Left cardiac atrium (tissue), 4 donors: ENCODE measurements around the gene CACNA1G. TPM values are rescaled to one million over a fixed set of nuclear protein-coding genes. Genes with fewer than 3 reads are reported as not detected.

Experiments
- ATAC-seq, 2 donors: fragments of 200-7000 bp; cut with Tn5 transposase; one replicate each; pipeline ENCODE4 v1.9.1; 2020; ENCODE audit warnings: mild to moderate bottlenecking in 2 of 2, moderate library complexity in 2 of 2
- DNase-seq: peaks from one replicate; pipeline ENCODE4 v3.0.0-alpha.2; 2020
- intact Hi-C, 2 donors: fragments of 100-400 bp; cut with DNase I; formaldehyde crosslinking; loops; one replicate each; pipeline versions ENCODE4 v1.14.1 to v1.15.1; 2022 to 2023
- total RNA-seq, 2 donors: library from RNA; stranded (reverse); fragmentation: NEBNext Ultra II Directional; extraction: Animal tissue kit (Norgen Biotek cat#: 25700); gene quantifications; one replicate each; pipeline ENCODE4 v1.2.1, GENCODE V29; 2021
- donor health status: DM: no; HTN: yes; CAD: no.
- donor health status: DM: no; HTN: yes; CAD: no; lungs with severe emphysema.
- donor health status: DM: yes; HTN: yes; CAD: no.
- donor health status: Dilated cardiomyopathy.

The CACNA1G gene
- total RNA-seq, 2 donors from 2014 or later: 5.7 to 6.9 TPM

GRCh38 chr17:50542795-50543774, 17.4 kb upstream of the CACNA1G start:
- intact Hi-C loops: loop anchor here (10.0 kb wide), 3 partner anchors 58 to 412 kb away; no protein-coding TSS in a partner anchor
- no peak for ATAC-seq
- no peak for DNase-seq

- intact Hi-C loops: loop anchor here (10.0 kb wide), 3 partner anchors 60 to 410 kb away; no protein-coding TSS in a partner anchor
- DNase-seq (no peak), ATAC-seq (no peak)
Measured at GRCh38 chr17:50544516-50544915, 16.0 kb upstream of the CACNA1G start.

GRCh38 chr17:50545311-50545710, 15.2 kb upstream of the CACNA1G start:
- ATAC-seq: no peak
- no peak for DNase-seq
- intact Hi-C loops: loop anchor here (5.0 to 10.0 kb wide), 7 partner anchors 61 to 409 kb away; no protein-coding TSS in a partner anchor

GRCh38 chr17:50546701-50547034, 13.8 kb upstream of the CACNA1G start:
- no peak for DNase-seq
- ATAC-seq: no peak
- intact Hi-C loops: loop anchor here (5.0 to 10.0 kb wide), 7 partner anchors 62 to 408 kb away; no protein-coding TSS in a partner anchor

- ATAC-seq (peak; percentile 90), DNase-seq (peak; percentile 93)
- intact Hi-C loops: loop anchor here (5.0 to 10.0 kb wide), 7 partner anchors 62 to 408 kb away; no protein-coding TSS in a partner anchor
Measured at GRCh38 chr17:50547035-50547735, 13.3 kb upstream of the CACNA1G start, which contains the start of gene SPATA20. Gene SPATA20, plus strand, starts transcription at chr17:50547174. Its CDS starts 35 bp downstream, at chr17:50547209.

GRCh38 chr17:50547736-50548083, 12.8 kb upstream of the CACNA1G start:
- ATAC-seq: peak in 1 of 2 donors; percentile 6
- intact Hi-C loops: loop anchor here (5.0 to 10.0 kb wide), 7 partner anchors 63 to 407 kb away; no protein-coding TSS in a partner anchor
- DNase-seq: no peak

- ATAC-seq: no peak
- intact Hi-C loops: loop anchor here (5.0 to 10.0 kb wide), 7 partner anchors 64 to 406 kb away; no protein-coding TSS in a partner anchor
- no peak for DNase-seq
Measured at GRCh38 chr17:50548831-50549230, 11.7 kb upstream of the CACNA1G start.

- no peak for DNase-seq
- intact Hi-C loops: loop anchor here (5.0 to 10.0 kb wide), 7 partner anchors 65 to 405 kb away; no protein-coding TSS in a partner anchor
- ATAC-seq: no peak
Measured at GRCh38 chr17:50549256-50549941, 11.1 kb upstream of the CACNA1G start.

- intact Hi-C loops: loop anchor here (1.0 to 10.0 kb wide), 9 partner anchors 62 to 405 kb away; no protein-coding TSS in a partner anchor
- DNase-seq: no peak
- ATAC-seq: no peak
Measured at GRCh38 chr17:50549969-50550368, 10.5 kb upstream of the CACNA1G start.

- DNase-seq: peak; percentile 87
- intact Hi-C loops: loop anchor here in 1 of 2 donors (1.0 to 5.0 kb wide), 2 partner anchors 61 to 75 kb away; no protein-coding TSS in a partner anchor
- peak; percentile 64 to 72 for ATAC-seq
Measured at GRCh38 chr17:50550661-50551432, 9.7 kb upstream of the CACNA1G start.

- ATAC-seq (no peak), DNase-seq (no peak)
- intact Hi-C loops: loop anchor here in 1 of 2 donors (5.0 kb wide), 1 partner anchor 61 kb away; no protein-coding TSS in a partner anchor
Measured at GRCh38 chr17:50551433-50551815, 9.1 kb upstream of the CACNA1G start.

GRCh38 chr17:50551884-50552283, 8.6 kb upstream of the CACNA1G start:
- no peak for ATAC-seq
- no peak for DNase-seq
- intact Hi-C loops: loop anchor here in 1 of 2 donors (5.0 kb wide), 1 partner anchor 60 kb away; no protein-coding TSS in a partner anchor

- ATAC-seq: no peak
- DNase-seq: no peak
- intact Hi-C loops: loop anchor here in 1 of 2 donors (5.0 kb wide), 1 partner anchor 58 kb away; no protein-coding TSS in a partner anchor
Measured at GRCh38 chr17:50554201-50554600, 6.3 kb upstream of the CACNA1G start.

- peak; percentile 69 for DNase-seq
- no peak for ATAC-seq
- intact Hi-C loops: loop anchor here in 1 of 2 donors (5.0 kb wide), 1 partner anchor 40 kb away; no protein-coding TSS in a partner anchor
Measured at GRCh38 chr17:50556803-50557202, 3.7 kb upstream of the CACNA1G start.

- ATAC-seq: no peak
- no peak for DNase-seq
- intact Hi-C loops: loop anchor here in 1 of 2 donors (5.0 kb wide), 1 partner anchor 40 kb away; no protein-coding TSS in a partner anchor
Measured at GRCh38 chr17:50557630-50558029, 2.9 kb upstream of the CACNA1G start.

- intact Hi-C loops: loop anchor here in 1 of 2 donors (5.0 kb wide), 1 partner anchor 39 kb away; no protein-coding TSS in a partner anchor
- ATAC-seq (no peak), DNase-seq (no peak)
Measured at GRCh38 chr17:50558091-50558490, 2.4 kb upstream of the CACNA1G start.

GRCh38 chr17:50558581-50558940, 2.0 kb upstream of the CACNA1G start:
- DNase-seq: no peak
- intact Hi-C loops: loop anchor here in 1 of 2 donors (5.0 kb wide), 1 partner anchor 39 kb away; no protein-coding TSS in a partner anchor

More at GRCh38 chr17:50558581-50558940, 2.0 kb upstream of the CACNA1G start:
- no peak for ATAC-seq
